HG03095 (cell line): Measurements from ENCODE around the gene PITPNM3.

Experiments
- ATAC-seq: cut with Tn5 transposase; IDR thresholded peaks from one replicate; pipeline ENCODE4 v1.9.1; 2021; ENCODE audit warnings: moderate library complexity; ENCODE audit not compliant: unreplicated experiment

Gene PITPNM3

GRCh38 chr17:6465206-6466003, 91.0 kb downstream of the PITPNM3 start:
- ATAC-seq, result no peak

GRCh38 chr17:6464446-6465041, 91.8 kb downstream of the PITPNM3 start:
- no peak for ATAC-seq

GRCh38 chr17:6463616-6464445, 92.5 kb downstream of the PITPNM3 start:
- no peak for ATAC-seq

- ATAC-seq, result no peak
These were observed 93.7 kb downstream of the PITPNM3 start for GRCh38 chr17:6462692-6463091.

GRCh38 chr17:6461792-6462524, 94.4 kb downstream of the PITPNM3 start:
- ATAC-seq, result no peak

GRCh38 chr17:6461246-6461645, 95.1 kb downstream of the PITPNM3 start:
- no peak for ATAC-seq

GRCh38 chr17:6460531-6461161, 95.7 kb downstream of the PITPNM3 start:
- no peak for ATAC-seq

- ATAC-seq, result no peak
These were observed 97.8 kb downstream of the PITPNM3 start for GRCh38 chr17:6458460-6458950.

- no peak for ATAC-seq
These were observed 98.5 kb downstream of the PITPNM3 start for GRCh38 chr17:6457688-6458459.

GRCh38 chr17:6456914-6457687, 99.3 kb downstream of the PITPNM3 start:
- ATAC-seq, result no peak

GRCh38 chr17:6456321-6456720, 100.0 kb downstream of the PITPNM3 start:
- no peak for ATAC-seq

- no peak for ATAC-seq
These were observed 101.0 kb downstream of the PITPNM3 start for GRCh38 chr17:6455321-6455705.

GRCh38 chr17:6454495-6455320, 101.6 kb downstream of the PITPNM3 start:
- ATAC-seq, result no peak

GRCh38 chr17:6453279-6454024, 102.9 kb downstream of the PITPNM3 start:
- ATAC-seq, result no peak

- no peak for ATAC-seq
These were observed 103.7 kb downstream of the PITPNM3 start for GRCh38 chr17:6452471-6453266.
